Liver (tissue), 9 donors: ENCODE data around the gene AKT3. TPM values are rescaled to one million over a fixed set of nuclear protein-coding genes. Genes with fewer than 3 reads are reported as not detected.

Experiments
- DNase-seq: peaks from one replicate; pipeline ENCODE4 v3.0.0-alpha.2; 2017; ENCODE audit warnings: low spot score
- H3K27ac ChIP-seq, 2 donors: one replicate each; pipeline ENCODE4 v1.7.0; 2013; ENCODE audit warnings: inconsistent platforms in 2 of 2, low read length in 2 of 2, control low read depth in 1 of 2, low read depth in 1 of 2, mild to moderate bottlenecking in 1 of 2
- H3K27me3 ChIP-seq, 4 donors: one replicate each; pipeline versions ENCODE4 v1.6.1 to v1.7.0; 2013; ENCODE audit warnings: low read length in 3 of 4, inconsistent platforms in 1 of 4, mild to moderate bottlenecking in 1 of 4, moderate library complexity in 1 of 4; ENCODE audit not compliant: control insufficient read depth in 4 of 4, insufficient read depth in 4 of 4
- H3K36me3 ChIP-seq, 4 donors: one replicate each; pipeline versions ENCODE4 v1.6.1 to v1.7.0; 2013; ENCODE audit warnings: low read length in 3 of 4, mild to moderate bottlenecking in 3 of 4, low read depth in 1 of 4, moderate library complexity in 1 of 4; ENCODE audit not compliant: control insufficient read depth in 4 of 4, insufficient read depth in 3 of 4
- H3K4me1 ChIP-seq, 4 donors: one replicate each; pipeline versions ENCODE4 v1.6.1 to v1.7.0; 2013; ENCODE audit warnings: low read length in 3 of 4, mild to moderate bottlenecking in 3 of 4, moderate library complexity in 1 of 4; ENCODE audit not compliant: control insufficient read depth in 4 of 4, insufficient read depth in 4 of 4
- H3K4me3 ChIP-seq, 3 donors: one replicate each; pipeline versions ENCODE4 v1.6.1 to v1.7.0; 2013; ENCODE audit warnings: low read length in 3 of 3, control low read depth in 1 of 3, low read depth in 1 of 3, mild to moderate bottlenecking in 1 of 3
- H3K9ac ChIP-seq, 2 donors: one replicate each; pipeline ENCODE4 v1.7.0; 2013; ENCODE audit warnings: low read length in 2 of 2, mild to moderate bottlenecking in 2 of 2, moderate library complexity in 2 of 2, control low read depth in 1 of 2, low read depth in 1 of 2
- H3K9me3 ChIP-seq, 4 donors: one replicate each; pipeline versions ENCODE4 v1.6.1 to v1.7.0; 2013; ENCODE audit warnings: low read length in 3 of 4; ENCODE audit not compliant: control insufficient read depth in 4 of 4
- EGR1 ChIP-seq, 2 donors: IDR thresholded peaks; 2 replicates each; pipeline ENCODE4 v1.6.1; 2016 to 2018; ENCODE audit warnings: antibody characterized with exemption in 2 of 2, low read depth in 2 of 2
- FOXA1 ChIP-seq: IDR thresholded peaks from 2 replicates; pipeline ENCODE4 v1.6.1; 2016; ENCODE audit warnings: antibody characterized with exemption
- FOXA2 ChIP-seq: IDR thresholded peaks from 2 replicates; pipeline ENCODE4 v1.6.1; 2016; ENCODE audit warnings: antibody characterized with exemption
- GABPA ChIP-seq, 2 donors: IDR thresholded peaks in 1 of 2; conservative IDR thresholded peaks in 1 of 2; 2 replicates each; pipeline ENCODE4 v1.6.1; 2016; ENCODE audit warnings: antibody characterized with exemption in 2 of 2, mild to moderate bottlenecking in 1 of 2, moderate library complexity in 1 of 2
- HNF4A ChIP-seq, 2 donors: conservative IDR thresholded peaks; 2 replicates each; pipeline ENCODE4 v1.6.1; 2016; ENCODE audit warnings: antibody characterized with exemption in 2 of 2, mild to moderate bottlenecking in 2 of 2
- HNF4G ChIP-seq: IDR thresholded peaks from 2 replicates; pipeline ENCODE4 v1.6.1; 2016; ENCODE audit warnings: antibody characterized with exemption
- JUND ChIP-seq, 2 donors: IDR thresholded peaks; 2 replicates each; pipeline ENCODE4 v1.6.1; 2016; ENCODE audit warnings: antibody characterized with exemption in 2 of 2
- NR2F2 ChIP-seq: IDR thresholded peaks from 2 replicates; pipeline ENCODE4 v1.6.1; 2016; ENCODE audit warnings: antibody characterized with exemption
- RAD21 ChIP-seq, 2 donors: IDR thresholded peaks; 2 replicates each; pipeline ENCODE4 v1.6.1; 2016; ENCODE audit warnings: antibody characterized with exemption in 2 of 2, mild to moderate bottlenecking in 2 of 2
- RXRA ChIP-seq, 2 donors: IDR thresholded peaks; 2 replicates each; pipeline ENCODE4 v1.6.1; 2017 to 2018; ENCODE audit warnings: antibody characterized with exemption in 2 of 2, mild to moderate bottlenecking in 1 of 2
- SP1 ChIP-seq: IDR thresholded peaks from 2 replicates; pipeline ENCODE4 v1.6.1; 2018; ENCODE audit warnings: antibody characterized with exemption, mild to moderate bottlenecking
- TAF1 ChIP-seq: conservative IDR thresholded peaks from 2 replicates; pipeline ENCODE4 v1.6.1; 2016; ENCODE audit warnings: antibody characterized with exemption, mild to moderate bottlenecking
- YY1 ChIP-seq: IDR thresholded peaks from 2 replicates; pipeline ENCODE4 v1.6.1; 2016; ENCODE audit warnings: antibody characterized with exemption, mild to moderate bottlenecking
- WGBS: extraction: QIAGEN DNeasy Blood & Tissue Kit; methylation state at CpG from one replicate; pipeline ENCODE4 v1.1.7; 2013; 5-methylcytosine and 5-hydroxymethylcytosine counted together
- polyA plus RNA-seq, 2 donors: library from polyadenylated mRNA; stranded (reverse) in 1 of 2; unstranded in 1 of 2; fragments of 200-250 nt in 1 of 2; fragments of >200 nt in 1 of 2; fragmentation: Nextera tagmentation in 1 of 2; extraction: Ambion mirVana in 1 of 2; gene quantifications; one replicate each; pipeline versions ENCODE4 v1.2.1 to v1.2.3, GENCODE V29; 2013 to 2015
- total RNA-seq, 2 donors: library from RNA; depleted of rRNA; stranded (reverse); fragments of >200 nt; gene quantifications; one replicate each; pipeline ENCODE4 v1.2.3, GENCODE V29; 2014
- TF ChIP-seq, protein P1 (sequence below): fragments of 150-350 bp; IDR thresholded peaks from 2 replicates; pipeline ENCODE4 v1.5.1; 2017; ENCODE audit warnings: improper control_type of control experiment, low read depth, low read length; ENCODE audit not compliant: missing input control
- TF ChIP-seq, protein P2 (sequence below): IDR thresholded peaks from 2 replicates; pipeline ENCODE4 v1.6.1; 2016; ENCODE audit warnings: antibody characterized with exemption
- TF ChIP-seq, protein P3 (sequence below): IDR thresholded peaks from 2 replicates; pipeline ENCODE4 v1.6.1; 2016; ENCODE audit warnings: antibody characterized with exemption
- TF ChIP-seq, protein P4 (sequence below): IDR thresholded peaks from 2 replicates; pipeline ENCODE4 v1.6.1; 2016; ENCODE audit warnings: antibody characterized with exemption
- TF ChIP-seq, protein P5 (sequence below): IDR thresholded peaks from 2 replicates; pipeline ENCODE4 v1.6.1; 2016; ENCODE audit warnings: antibody characterized with exemption, mild to moderate bottlenecking
- donor health status: healthy.
- donor health status: healthy.
- donor health status: healthy.
- donor health status: healthy.
- donor health status: healthy.

The AKT3 gene
- total and polyA plus RNA-seq, 4 donors = 1.7 to 7.6 (median 2.8) TPM

DNA sequence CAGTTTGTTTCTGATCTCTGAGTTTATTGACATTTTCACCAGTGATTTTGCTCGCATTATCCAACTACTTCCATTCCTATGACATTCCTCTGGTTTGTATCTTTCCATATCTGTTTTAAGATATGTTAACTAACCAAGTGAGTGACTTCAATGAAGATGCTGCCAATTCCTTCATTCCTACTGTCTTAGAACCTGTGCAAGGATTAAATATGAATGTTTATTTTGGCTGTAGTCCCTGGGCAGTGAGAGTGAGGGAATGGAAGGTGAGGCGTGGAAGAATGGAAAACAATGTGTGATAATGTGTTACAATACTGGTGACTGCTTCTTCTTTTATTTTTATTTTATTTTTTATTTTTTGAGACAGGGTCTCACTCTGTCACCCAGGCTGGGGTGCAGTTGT is 411.2 kb downstream of the AKT3 start:
- Histone ChIP-seq H3K4me1 (peaks cover 0 to 8% (median 1%) of the 10 kb centered on the region in 4 donors), H3K36me3 (no peaks in the 10 kb centered on the region), H3K4me3 (no peak overlapping the region), H3K9me3 (no peaks in the 10 kb centered on the region), H3K9ac (no peak overlapping the region), H3K27me3 (no peaks in the 10 kb centered on the region), H3K27ac (no peak overlapping the region)
- no peak for TF ChIP-seq NR2F2
- no peak for TF ChIP-seq HNF4A (conservative IDR thresholded peaks at IDR 0.05)
- TF ChIP-seq, protein P1, sequence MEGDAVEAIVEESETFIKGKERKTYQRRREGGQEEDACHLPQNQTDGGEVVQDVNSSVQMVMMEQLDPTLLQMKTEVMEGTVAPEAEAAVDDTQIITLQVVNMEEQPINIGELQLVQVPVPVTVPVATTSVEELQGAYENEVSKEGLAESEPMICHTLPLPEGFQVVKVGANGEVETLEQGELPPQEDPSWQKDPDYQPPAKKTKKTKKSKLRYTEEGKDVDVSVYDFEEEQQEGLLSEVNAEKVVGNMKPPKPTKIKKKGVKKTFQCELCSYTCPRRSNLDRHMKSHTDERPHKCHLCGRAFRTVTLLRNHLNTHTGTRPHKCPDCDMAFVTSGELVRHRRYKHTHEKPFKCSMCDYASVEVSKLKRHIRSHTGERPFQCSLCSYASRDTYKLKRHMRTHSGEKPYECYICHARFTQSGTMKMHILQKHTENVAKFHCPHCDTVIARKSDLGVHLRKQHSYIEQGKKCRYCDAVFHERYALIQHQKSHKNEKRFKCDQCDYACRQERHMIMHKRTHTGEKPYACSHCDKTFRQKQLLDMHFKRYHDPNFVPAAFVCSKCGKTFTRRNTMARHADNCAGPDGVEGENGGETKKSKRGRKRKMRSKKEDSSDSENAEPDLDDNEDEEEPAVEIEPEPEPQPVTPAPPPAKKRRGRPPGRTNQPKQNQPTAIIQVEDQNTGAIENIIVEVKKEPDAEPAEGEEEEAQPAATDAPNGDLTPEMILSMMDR = no peak
- no peak for TF ChIP-seq FOXA2
- no peak for TF ChIP-seq RXRA (IDR thresholded peaks at IDR 0.05)
- TF ChIP-seq, protein P2, sequence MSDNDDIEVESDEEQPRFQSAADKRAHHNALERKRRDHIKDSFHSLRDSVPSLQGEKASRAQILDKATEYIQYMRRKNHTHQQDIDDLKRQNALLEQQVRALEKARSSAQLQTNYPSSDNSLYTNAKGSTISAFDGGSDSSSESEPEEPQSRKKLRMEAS = no peak
- TF ChIP-seq, protein P3, sequence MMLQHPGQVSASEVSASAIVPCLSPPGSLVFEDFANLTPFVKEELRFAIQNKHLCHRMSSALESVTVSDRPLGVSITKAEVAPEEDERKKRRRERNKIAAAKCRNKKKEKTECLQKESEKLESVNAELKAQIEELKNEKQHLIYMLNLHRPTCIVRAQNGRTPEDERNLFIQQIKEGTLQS = no peak
- TF ChIP-seq SP1 = no peak
- TF ChIP-seq TAF1 = no peak
- no peak for TF ChIP-seq EGR1 (IDR thresholded peaks at IDR 0.05; ENCODE audit: low read depth in 2 of 2)
- TF ChIP-seq, protein P4, sequence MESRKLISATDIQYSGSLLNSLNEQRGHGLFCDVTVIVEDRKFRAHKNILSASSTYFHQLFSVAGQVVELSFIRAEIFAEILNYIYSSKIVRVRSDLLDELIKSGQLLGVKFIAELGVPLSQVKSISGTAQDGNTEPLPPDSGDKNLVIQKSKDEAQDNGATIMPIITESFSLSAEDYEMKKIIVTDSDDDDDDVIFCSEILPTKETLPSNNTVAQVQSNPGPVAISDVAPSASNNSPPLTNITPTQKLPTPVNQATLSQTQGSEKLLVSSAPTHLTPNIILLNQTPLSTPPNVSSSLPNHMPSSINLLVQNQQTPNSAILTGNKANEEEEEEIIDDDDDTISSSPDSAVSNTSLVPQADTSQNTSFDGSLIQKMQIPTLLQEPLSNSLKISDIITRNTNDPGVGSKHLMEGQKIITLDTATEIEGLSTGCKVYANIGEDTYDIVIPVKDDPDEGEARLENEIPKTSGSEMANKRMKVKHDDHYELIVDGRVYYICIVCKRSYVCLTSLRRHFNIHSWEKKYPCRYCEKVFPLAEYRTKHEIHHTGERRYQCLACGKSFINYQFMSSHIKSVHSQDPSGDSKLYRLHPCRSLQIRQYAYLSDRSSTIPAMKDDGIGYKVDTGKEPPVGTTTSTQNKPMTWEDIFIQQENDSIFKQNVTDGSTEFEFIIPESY = no peak
- no peak for TF ChIP-seq GABPA (IDR thresholded peaks at IDR 0.05 in 1 of 2, conservative IDR thresholded peaks at IDR 0.05 in 1 of 2)
- TF ChIP-seq JUND (IDR thresholded peaks at IDR 0.05) = no peak
- TF ChIP-seq HNF4G = no peak
- TF ChIP-seq FOXA1 = no peak
- TF ChIP-seq, protein P5, sequence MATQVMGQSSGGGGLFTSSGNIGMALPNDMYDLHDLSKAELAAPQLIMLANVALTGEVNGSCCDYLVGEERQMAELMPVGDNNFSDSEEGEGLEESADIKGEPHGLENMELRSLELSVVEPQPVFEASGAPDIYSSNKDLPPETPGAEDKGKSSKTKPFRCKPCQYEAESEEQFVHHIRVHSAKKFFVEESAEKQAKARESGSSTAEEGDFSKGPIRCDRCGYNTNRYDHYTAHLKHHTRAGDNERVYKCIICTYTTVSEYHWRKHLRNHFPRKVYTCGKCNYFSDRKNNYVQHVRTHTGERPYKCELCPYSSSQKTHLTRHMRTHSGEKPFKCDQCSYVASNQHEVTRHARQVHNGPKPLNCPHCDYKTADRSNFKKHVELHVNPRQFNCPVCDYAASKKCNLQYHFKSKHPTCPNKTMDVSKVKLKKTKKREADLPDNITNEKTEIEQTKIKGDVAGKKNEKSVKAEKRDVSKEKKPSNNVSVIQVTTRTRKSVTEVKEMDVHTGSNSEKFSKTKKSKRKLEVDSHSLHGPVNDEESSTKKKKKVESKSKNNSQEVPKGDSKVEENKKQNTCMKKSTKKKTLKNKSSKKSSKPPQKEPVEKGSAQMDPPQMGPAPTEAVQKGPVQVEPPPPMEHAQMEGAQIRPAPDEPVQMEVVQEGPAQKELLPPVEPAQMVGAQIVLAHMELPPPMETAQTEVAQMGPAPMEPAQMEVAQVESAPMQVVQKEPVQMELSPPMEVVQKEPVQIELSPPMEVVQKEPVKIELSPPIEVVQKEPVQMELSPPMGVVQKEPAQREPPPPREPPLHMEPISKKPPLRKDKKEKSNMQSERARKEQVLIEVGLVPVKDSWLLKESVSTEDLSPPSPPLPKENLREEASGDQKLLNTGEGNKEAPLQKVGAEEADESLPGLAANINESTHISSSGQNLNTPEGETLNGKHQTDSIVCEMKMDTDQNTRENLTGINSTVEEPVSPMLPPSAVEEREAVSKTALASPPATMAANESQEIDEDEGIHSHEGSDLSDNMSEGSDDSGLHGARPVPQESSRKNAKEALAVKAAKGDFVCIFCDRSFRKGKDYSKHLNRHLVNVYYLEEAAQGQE = no peak
- no peak for TF ChIP-seq YY1
- no peak for TF ChIP-seq RAD21 (IDR thresholded peaks at IDR 0.05)
- DNase-seq = no peak
- WGBS = 77% methylated on average over 2 of the region's 2 CpGs

Other genes with a start within 250 kb of the AKT3 start
- gene ZBTB18, start 201.0 kb upstream of the AKT3 start, total RNA-seq = 10 to 100 TPM in 1 of 2 donors, 1 to 10 TPM in 1; 5.6 to 18.3 TPM
- 1 to 10 TPM; 1.2 to 5.7 TPM for gene ZBTB18, start 201.0 kb upstream of the AKT3 start, polyA plus RNA-seq